HG03066 (cell line): ENCODE data around the gene CEP164.

ENCODE experiments used
- ATAC-seq: cut with Tn5 transposase; IDR thresholded peaks from one replicate; pipeline ENCODE4 v1.9.1; 2021; ENCODE audit warnings: low read depth; ENCODE audit not compliant: unreplicated experiment

CEP164 gene

GRCh38 chr11:117356126-117356890, 28.7 kb downstream of the CEP164 start:
- ATAC-seq = no peak

DNA sequence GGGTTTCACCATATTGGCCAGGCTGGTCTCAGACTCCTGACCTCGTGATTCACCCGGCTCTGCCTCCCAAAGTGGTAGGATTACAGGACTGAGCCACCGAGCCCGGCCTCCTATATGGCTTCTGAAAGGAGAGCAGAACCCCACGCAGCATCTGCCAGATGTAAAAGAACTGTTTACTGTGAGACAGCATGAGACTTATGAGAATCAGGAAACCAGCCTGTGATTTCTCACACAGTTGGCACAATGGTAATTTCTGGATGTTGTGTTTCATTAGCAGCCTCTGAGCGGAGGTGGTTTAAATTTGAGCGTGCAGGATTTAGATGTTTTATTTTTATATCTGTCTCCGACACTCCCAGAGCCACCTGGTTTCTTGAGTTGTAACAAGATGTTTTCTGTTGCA, 33.8 kb downstream of the CEP164 start:
- no peak for ATAC-seq

GRCh38 chr11:117366248-117366647, 38.6 kb downstream of the CEP164 start:
- no peak for ATAC-seq

DNA sequence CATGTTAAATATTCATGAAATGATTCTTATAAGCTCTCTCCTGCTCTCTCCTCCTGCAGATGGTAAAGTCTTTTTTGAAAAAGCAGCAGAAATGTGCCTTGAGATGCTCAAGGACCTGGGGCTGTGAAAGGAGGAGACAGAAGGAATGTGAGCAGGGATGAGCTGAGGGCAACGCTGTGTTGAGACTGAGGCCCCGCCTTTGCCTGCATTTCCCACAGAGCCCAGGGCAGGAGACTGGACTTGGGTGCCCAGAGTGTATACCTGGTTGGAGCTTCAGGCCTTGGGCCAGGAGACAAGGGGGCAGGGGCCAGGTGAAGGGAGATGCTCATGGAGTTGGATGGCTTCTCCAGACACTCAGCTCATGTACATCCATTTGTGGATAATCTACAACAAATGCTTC, 39.2 kb downstream of the CEP164 start:
- ATAC-seq = no peak

DNA sequence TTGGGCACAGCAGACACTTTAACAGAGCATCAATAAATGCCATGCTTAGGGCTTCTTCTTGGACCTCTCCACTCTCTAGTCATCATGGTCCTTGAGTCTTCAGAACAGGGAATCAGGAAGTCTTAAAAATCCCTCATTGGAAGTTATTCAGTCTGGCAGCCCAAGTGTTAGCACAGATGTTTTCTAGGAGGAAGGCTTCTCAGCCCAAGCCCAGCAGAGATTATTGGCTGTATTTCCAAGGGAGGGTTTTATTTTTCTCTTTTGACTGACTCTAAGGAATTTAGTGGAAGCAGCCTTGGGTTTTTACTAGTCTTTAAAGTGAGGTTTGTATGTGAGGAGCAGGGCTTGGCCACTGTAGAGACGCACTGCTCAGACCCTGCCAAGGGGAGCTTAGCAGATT, 41.9 kb downstream of the CEP164 start:
- no peak for ATAC-seq

DNA sequence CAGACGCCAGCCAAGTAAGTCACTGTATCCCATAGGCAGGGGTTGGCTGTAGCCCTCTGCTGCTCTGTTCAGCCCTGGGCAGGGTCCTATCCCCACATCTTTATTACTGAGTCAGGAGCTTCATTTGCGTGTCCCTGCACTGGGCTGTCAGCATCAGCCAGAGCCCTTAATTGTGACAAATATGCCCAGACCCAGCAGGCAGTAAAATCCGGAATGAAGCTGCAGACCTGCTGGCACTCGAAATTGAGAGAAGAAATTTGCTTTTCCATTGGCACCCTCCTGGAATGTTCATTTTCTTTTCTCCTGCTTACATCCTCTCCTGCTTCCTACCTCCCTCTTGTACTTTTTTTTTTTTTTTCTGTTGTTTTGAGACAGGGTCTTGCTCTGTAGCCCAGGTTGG, 43.8 kb downstream of the CEP164 start:
- ATAC-seq = no peak

DNA sequence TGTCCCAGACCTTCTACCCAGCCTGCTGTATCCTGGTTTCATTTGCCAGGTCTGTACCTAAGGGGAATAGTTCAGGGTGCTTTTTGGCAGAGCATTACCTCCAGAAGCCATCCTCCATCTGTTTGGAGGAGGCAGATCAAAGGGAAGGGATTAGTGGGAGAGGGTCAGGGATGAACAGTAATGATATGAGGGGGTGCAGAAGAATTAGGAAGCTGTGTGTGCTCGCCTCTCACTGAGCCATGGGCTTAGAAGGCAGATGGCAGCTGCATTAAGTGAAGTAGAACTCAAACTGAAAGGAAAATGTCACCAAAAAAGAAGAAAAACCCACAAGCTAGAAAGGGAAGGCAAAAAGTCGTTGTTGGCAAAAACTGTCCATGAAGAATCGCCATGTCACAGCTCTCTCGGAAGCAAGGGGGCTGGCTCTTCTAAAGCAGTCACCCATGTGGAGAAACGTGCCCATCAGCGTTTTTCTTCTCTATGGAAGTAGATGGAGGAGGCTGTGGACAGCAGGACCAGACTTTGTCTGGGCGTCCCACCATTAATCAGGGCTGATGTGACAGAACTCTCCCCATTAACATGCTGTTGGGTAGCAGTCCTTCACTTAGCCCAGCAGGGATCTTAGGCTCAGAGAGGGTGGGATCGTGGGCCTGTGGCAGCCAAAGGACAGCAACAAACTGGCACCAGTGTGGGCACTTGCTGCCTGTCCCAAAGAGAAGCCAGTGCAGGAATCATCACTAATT, 46.8 kb downstream of the CEP164 start:
- ATAC-seq = no peak

DNA sequence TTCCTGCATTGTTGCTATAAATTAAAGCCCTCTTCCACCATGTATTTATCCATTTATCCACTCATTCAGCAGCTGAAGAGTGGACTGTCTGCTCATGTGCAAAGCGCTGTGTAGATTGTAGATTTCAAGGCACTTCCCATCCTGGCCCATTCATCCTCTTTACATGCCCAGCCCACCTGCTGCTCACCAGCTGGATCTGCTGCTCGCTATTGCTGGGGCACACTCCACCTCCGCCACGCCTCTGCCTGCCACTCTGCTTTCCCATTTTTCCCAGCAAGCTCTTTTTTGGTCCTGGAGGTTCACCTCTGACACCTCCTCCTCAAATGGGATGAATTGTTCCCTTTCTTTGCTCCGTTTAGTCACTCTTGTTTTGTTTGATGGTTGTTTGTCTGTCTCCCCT, 48.3 kb downstream of the CEP164 start:
- no peak for ATAC-seq

GRCh38 chr11:117376517-117376916, 48.9 kb downstream of the CEP164 start:
- no peak for ATAC-seq

DNA sequence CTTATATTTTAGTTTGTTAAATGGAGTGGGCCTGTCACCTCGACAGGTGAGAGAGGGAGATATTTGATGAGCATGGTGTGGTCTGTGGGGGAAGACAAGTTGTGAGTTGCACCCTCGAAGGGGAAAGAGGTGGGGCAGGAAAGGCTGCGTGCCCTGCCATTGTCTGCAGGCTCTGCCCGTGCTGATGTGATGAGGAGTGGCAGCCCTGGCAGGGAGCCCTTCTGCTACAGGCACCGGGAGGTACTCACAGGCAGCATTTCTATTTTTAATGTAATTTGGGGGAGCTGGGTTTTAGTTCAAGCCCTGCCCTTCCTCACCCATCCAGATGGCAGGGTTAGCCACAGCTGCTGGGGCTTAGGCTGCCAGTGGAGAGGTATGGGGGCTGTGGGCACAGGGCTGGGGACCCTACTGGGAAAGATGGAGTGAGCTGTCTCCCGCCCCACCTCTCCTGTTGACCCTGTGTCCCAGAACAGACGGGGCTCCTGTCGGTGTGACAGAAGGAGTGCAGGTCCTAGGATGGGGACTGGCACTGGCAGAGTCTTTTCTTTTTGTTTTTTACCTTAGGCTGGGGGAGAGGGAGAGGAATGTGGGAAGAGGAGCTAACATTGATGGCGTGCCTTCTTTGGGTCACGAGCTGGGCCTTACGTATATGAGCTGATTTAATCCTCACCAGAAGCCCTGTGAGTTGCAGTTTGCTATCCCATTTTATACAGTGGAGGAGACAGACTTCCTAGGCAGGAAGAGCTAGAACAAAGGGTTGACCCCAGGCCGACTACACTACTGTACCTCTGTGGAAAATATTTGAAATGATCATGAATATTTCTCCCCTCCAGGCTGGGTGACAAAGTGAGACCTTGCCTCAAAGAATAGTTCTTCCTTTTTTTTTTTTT, 51.6 kb downstream of the CEP164 start:
- ATAC-seq = no peak

- ATAC-seq = no peak
Observed at GRCh38 chr11:117380676-117381075, 53.0 kb downstream of the CEP164 start.

GRCh38 chr11:117381481-117382387, 54.1 kb downstream of the CEP164 start:
- ATAC-seq = no peak

- no peak for ATAC-seq
Observed at GRCh38 chr11:117382746-117383145, 55.1 kb downstream of the CEP164 start.

DNA sequence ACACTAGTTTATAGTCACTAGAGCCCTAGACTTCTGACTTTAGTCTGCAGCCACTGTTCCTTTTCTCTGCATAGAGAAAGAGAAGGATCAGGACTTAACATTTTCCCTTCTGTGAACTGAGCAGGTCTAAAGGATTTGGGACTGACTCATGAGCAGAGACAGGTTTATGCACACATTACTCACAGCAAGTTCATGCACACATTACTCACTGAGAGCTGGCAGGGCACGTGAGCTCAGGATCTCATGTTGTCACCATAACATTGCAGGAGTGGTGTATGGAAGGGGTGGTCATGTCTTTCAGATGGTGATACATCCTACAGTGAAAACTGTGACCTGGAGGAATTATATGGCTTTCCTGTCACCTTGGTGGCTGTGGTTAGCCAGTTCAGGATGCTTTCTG, 56.4 kb downstream of the CEP164 start:
- no peak for ATAC-seq

DNA sequence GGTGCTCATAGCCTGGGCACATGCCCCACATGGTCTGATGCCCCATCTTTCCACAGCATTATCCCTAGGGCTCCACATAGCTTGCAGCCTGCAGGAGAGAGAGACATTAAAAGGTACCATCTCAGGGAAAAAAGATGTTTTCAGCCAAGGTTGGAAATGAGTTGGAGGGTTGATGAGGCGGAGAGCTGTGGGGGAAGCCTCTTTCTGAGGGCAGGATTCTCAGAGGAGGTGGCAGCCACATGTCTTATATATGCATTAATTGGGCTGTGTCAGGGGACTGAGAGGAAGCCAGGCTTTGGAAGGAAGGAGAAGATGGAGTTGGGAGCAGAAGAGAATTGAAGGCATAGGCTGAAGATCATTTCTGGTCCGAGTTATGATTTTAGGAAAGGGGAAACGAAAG, 57.8 kb downstream of the CEP164 start:
- ATAC-seq = no peak

- ATAC-seq = no peak
Observed at GRCh38 chr11:117385906-117386305, 58.3 kb downstream of the CEP164 start.

- ATAC-seq = no peak
Observed at GRCh38 chr11:117387992-117388755, 60.5 kb downstream of the CEP164 start.

GRCh38 chr11:117390743-117391142, 63.1 kb downstream of the CEP164 start:
- ATAC-seq = no peak

- no peak for ATAC-seq
Observed at GRCh38 chr11:117391181-117391580, 63.5 kb downstream of the CEP164 start.
